Measurements from ENCODE around the gene MYZAP. TPM values are rescaled to one million over a fixed set of nuclear protein-coding genes. Genes with fewer than 3 reads are reported as not detected.
A peak's percentile ranks its signal among the peaks of the same experiment; 100 is the strongest.

Gene MYZAP
- polyA plus RNA-seq (ENCODE audit: low read depth in 6 of 6) = 10 to 100 TPM in 2 of 6 donors, 1 to 10 TPM in 4; 4.5 to 15.3 (median 7.4) TPM

DNA sequence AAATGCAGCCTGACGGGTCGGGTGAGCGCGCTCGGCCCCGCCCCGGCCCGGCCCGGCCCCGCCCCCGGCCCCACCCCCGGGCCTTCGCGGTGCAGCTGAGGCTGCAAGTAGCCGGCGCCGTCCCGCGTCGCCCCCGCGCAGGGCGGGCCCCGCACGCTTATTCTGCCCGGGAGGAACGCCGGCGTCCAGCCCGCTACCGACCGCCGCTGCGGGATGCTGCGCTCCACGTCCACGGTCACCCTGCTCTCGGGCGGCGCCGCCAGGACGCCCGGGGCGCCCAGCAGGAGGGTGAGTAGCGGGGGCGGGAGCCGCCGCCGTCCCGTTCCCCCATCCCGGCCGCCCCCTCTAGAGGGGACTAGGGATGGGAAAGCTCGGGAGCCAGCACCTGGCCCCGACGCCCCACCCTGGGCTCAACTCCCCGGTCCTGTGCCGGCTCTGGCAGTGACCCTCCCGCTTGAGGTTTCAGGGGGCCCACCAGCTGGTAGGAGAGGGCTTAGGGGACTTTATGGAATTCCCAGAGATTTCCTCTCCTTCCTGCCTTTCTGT is at the start of gene MYZAP:
TSS of gene MYZAP (plus strand) at position 83 of the 546 bp plus-strand sequence. CDS start at position 214, 131 bp downstream.
- peak; percentile 66 for ATAC-seq (ENCODE audit: low read depth in 2 of 2)
- no peaks in the 10 kb centered on the region for H3K27me3 Mint-ChIP-seq
- peak within 1 kb of the TSS; percentile 74 to 97 (median 87) for H3K27ac Mint-ChIP-seq

DNA sequence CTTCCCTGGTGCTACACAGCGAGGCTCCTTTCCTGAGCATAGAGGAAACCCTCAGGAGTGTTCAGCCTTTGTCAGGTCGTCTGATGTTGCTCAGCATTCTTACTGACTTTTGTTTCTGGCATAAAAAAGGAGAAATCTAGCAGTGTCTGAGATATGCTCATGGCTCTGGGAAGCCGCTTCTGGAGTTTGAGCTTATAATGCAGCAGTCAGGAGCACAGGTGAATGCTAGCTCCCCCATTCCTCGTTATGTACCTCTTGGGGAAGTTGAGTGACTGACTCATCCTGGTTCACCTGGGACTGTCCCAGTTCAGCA is 49.2 kb upstream of the MYZAP start:
- DNase-seq (no peak), ATAC-seq (ENCODE audit: low read depth in 2 of 2) (no peak)
- no peak overlapping the region for H3K27ac Mint-ChIP-seq
- peaks cover 0 to 10% of the 10 kb centered on the region in 2 donors for H3K36me3 Mint-ChIP-seq
- H3K4me1 Mint-ChIP-seq = no peaks in the 10 kb centered on the region
- H3K4me3 Mint-ChIP-seq = no peak overlapping the region
- peaks cover 4 to 28% (median 19%) of the 10 kb centered on the region in 3 donors for H3K27me3 Mint-ChIP-seq
- peaks cover 0 to 10% (median 3%) of the 10 kb centered on the region in 7 donors for H3K9me3 Mint-ChIP-seq

More for the DNA sequence above, at the start of gene MYZAP:
- peak within 1 kb of the TSS; percentile 82 to 94 (median 88) for H3K4me3 Mint-ChIP-seq
- peaks cover 0 to 11% (median 0%) of the 10 kb centered on the region in 7 donors for H3K9me3 Mint-ChIP-seq
- peaks cover 50 to 70% (median 69%) of the 10 kb centered on the region in 3 donors for H3K4me1 Mint-ChIP-seq
- H3K36me3 Mint-ChIP-seq = peaks cover 0 to 21% of the 10 kb centered on the region in 2 donors
- peak; percentile 59 for DNase-seq

DNA sequence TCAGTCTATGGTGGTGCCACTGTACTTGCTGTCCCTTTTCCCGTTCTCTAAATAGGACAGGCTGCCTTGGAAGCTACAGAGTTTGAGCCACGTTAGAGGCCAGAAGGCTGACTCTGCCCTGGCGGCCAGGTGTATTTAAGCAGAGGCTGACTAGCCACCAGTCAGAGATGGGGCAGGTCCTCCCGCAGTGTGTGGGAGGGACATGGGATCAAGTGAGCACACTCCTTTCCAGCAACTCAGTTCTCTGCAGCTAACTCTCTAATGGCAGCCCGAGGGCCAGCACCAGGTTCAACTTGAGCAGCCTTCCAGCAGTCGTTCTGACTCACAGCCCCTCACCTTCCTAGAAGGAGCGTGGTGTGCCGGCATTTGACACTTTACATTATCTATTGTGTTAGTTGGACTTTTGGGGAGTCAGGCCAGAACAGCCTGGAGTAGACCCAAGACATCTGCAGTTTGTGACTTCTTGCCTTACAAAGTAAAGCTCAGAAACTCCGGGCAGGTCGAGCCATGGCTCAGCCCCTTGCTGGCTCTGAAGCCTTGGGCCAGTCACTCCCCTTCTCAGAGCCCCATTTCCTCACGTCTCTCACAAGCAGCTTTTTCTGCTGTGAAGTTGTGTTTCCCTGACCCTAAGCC is 46.7 kb upstream of the MYZAP start:
- no peak for DNase-seq
- ATAC-seq (ENCODE audit: low read depth in 2 of 2) = no peak
- Mint-ChIP-seq H3K4me1 (no peaks in the 10 kb centered on the region), H3K27me3 (peaks cover 4 to 16% (median 11%) of the 10 kb centered on the region in 3 donors), H3K36me3 (peaks cover 0 to 7% of the 10 kb centered on the region in 2 donors), H3K4me3 (no peak overlapping the region), H3K9me3 (peaks cover 0 to 9% (median 3%) of the 10 kb centered on the region in 7 donors), H3K27ac (no peak overlapping the region)

DNA sequence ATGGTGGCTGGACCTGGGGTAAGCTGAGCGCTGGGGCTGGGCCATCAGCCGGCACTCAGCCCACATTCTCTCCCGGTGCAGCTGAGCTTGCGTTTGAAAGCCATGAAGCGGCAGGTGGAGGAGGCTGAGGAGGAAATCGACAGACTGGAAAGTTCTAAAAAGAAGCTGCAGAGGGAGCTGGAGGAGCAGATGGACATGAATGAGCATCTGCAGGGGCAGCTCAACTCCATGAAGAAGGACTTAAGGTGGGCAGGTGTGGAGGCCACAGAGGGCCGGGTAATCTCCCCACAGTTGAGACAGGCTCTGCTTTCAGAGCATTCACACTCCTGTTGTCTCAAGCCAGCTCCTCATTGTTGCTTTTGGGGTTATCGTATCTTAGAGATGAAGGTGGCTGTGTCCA is 45.7 kb upstream of the MYZAP start:
- Mint-ChIP-seq H3K4me3 (peak overlapping the region in 1 of 8 donors; percentile 52), H3K4me1 (no peaks in the 10 kb centered on the region), H3K27ac (peak overlapping the region in 1 of 6 donors; percentile 85), H3K9me3 (no peaks in the 10 kb centered on the region), H3K36me3 (no peaks in the 10 kb centered on the region), H3K27me3 (peaks cover 4 to 9% (median 8%) of the 10 kb centered on the region in 3 donors)
- DNase-seq (no peak), ATAC-seq (ENCODE audit: low read depth in 2 of 2) (no peak)

GRCh38 chr15:57547243-57547755 is 44.4 kb upstream of the MYZAP start:
- Mint-ChIP-seq H3K4me3 (peak overlapping the region in 1 of 8 donors; percentile 53), H3K4me1 (no peaks in the 10 kb centered on the region), H3K36me3 (no peaks in the 10 kb centered on the region), H3K9me3 (no peaks in the 10 kb centered on the region), H3K27ac (no peak overlapping the region), H3K27me3 (peaks cover under 1 to 11% (median 8%) of the 10 kb centered on the region in 3 donors)
- ATAC-seq (ENCODE audit: low read depth in 2 of 2) (no peak), DNase-seq (no peak)

- DNase-seq (no peak), ATAC-seq (ENCODE audit: low read depth in 2 of 2) (no peak)
- H3K4me3 Mint-ChIP-seq = no peak overlapping the region
- no peaks in the 10 kb centered on the region for H3K9me3 Mint-ChIP-seq
- no peaks in the 10 kb centered on the region for H3K4me1 Mint-ChIP-seq
- no peak overlapping the region for H3K27ac Mint-ChIP-seq
- peaks cover 0 to 11% (median 8%) of the 10 kb centered on the region in 3 donors for H3K27me3 Mint-ChIP-seq
- H3K36me3 Mint-ChIP-seq = no peaks in the 10 kb centered on the region
Observed at GRCh38 chr15:57548351-57548750, 43.4 kb upstream of the MYZAP start.

DNA sequence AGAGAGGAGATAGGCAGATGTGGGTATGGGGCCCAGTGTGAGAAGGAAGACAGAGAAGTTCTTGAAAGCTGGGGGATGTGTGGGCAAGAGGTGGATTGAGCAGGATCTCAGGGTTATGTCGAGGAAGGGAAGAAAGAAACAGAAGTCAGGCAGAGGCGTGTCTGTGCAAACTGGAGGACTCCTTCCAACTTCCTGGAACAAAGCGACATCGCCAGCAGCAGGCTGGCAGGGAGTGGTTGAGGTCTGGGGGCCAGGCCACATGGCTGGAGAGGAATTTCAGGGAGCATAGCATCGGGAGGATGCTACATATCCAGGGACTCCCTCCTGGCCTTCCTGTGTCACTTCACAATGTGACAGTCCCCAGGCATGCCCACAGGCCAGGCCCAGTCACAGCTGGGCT is 42.9 kb upstream of the MYZAP start:
- Mint-ChIP-seq H3K9me3 (no peaks in the 10 kb centered on the region), H3K36me3 (no peaks in the 10 kb centered on the region), H3K27me3 (peaks cover 0 to 11% (median 8%) of the 10 kb centered on the region in 3 donors), H3K4me1 (no peaks in the 10 kb centered on the region), H3K4me3 (no peak overlapping the region), H3K27ac (peak overlapping the region in 1 of 6 donors; percentile 79)
- ATAC-seq (ENCODE audit: low read depth in 2 of 2) (no peak), DNase-seq (no peak)

- DNase-seq (no peak), ATAC-seq (ENCODE audit: low read depth in 2 of 2) (no peak)
- no peak overlapping the region for H3K4me3 Mint-ChIP-seq
- no peaks in the 10 kb centered on the region for H3K4me1 Mint-ChIP-seq
- no peak overlapping the region for H3K27ac Mint-ChIP-seq
- no peaks in the 10 kb centered on the region for H3K36me3 Mint-ChIP-seq
- H3K9me3 Mint-ChIP-seq = no peaks in the 10 kb centered on the region
- peaks cover 0 to 11% (median 0%) of the 10 kb centered on the region in 3 donors for H3K27me3 Mint-ChIP-seq
Observed at GRCh38 chr15:57549935-57550334, 41.8 kb upstream of the MYZAP start.

DNA sequence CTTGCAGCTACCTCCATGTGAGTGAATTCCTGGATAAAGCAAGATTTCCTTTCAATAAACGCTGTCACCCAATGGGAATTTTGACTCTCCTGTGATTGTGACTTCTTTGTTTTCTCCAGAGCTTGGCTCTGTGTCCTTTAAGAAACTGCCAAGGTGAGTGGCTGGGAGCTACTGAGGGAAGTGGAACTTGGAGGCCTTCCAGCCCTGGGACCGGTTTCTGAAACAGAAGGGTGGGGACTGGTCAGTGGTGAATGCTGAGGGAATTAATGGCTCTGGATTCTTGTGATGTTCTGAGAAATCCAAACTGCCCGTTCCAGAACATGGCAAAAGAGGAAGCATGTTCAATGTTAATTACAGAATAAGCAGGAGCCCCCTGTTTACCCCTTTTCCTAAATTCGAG is 41.1 kb upstream of the MYZAP start:
- Mint-ChIP-seq H3K27ac (no peak overlapping the region), H3K9me3 (no peaks in the 10 kb centered on the region), H3K4me3 (no peak overlapping the region), H3K4me1 (no peaks in the 10 kb centered on the region), H3K36me3 (no peaks in the 10 kb centered on the region), H3K27me3 (peaks cover 0 to 6% (median 0%) of the 10 kb centered on the region in 3 donors)
- ATAC-seq (ENCODE audit: low read depth in 2 of 2) = no peak
- no peak for DNase-seq

- Mint-ChIP-seq H3K4me1 (no peaks in the 10 kb centered on the region), H3K27ac (no peak overlapping the region), H3K36me3 (no peaks in the 10 kb centered on the region), H3K27me3 (peaks cover 0 to 11% (median 0%) of the 10 kb centered on the region in 3 donors), H3K9me3 (no peaks in the 10 kb centered on the region), H3K4me3 (no peak overlapping the region)
- no peak for DNase-seq
- no peak for ATAC-seq (ENCODE audit: low read depth in 2 of 2)
Observed at GRCh38 chr15:57551715-57552677, 39.7 kb upstream of the MYZAP start.

- DNase-seq (no peak), ATAC-seq (ENCODE audit: low read depth in 2 of 2) (no peak)
- Mint-ChIP-seq H3K4me1 (no peaks in the 10 kb centered on the region), H3K36me3 (no peaks in the 10 kb centered on the region), H3K27ac (no peak overlapping the region), H3K4me3 (no peak overlapping the region), H3K27me3 (peaks cover 0 to 13% (median 0%) of the 10 kb centered on the region in 3 donors), H3K9me3 (no peaks in the 10 kb centered on the region)
Observed at GRCh38 chr15:57552678-57553334, 38.9 kb upstream of the MYZAP start.

DNA sequence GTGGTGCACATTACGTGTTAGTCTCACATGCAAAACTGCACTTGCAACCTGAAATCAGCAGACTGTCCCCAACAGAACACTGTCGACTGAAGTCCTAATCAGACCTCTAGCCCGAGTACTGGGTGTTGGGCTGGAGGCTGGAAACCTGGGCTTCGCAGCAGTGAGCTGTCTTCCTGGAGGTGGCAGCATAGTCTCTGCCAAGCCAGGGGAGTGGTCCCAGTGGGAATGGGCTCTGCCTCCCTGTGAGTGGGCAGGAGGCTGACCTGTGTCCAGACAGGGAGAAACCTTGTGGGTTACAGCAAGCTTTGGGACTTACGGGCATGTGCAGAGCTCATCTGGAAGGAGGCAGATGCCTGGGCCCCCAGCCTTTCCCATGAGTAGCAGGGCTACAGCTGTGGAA is 38.2 kb upstream of the MYZAP start:
- H3K9me3 Mint-ChIP-seq = no peaks in the 10 kb centered on the region
- H3K4me3 Mint-ChIP-seq = no peak overlapping the region
- peak overlapping the region in 1 of 6 donors; percentile 16 for H3K27ac Mint-ChIP-seq
- ATAC-seq (ENCODE audit: low read depth in 2 of 2) = no peak
- H3K4me1 Mint-ChIP-seq = no peaks in the 10 kb centered on the region
- no peaks in the 10 kb centered on the region for H3K36me3 Mint-ChIP-seq
- DNase-seq = no peak
- H3K27me3 Mint-ChIP-seq = peaks cover 0 to 13% (median 0%) of the 10 kb centered on the region in 3 donors
